Ovary (tissue), 9 donors: Measurements from ENCODE around the gene UBTD1. TPM values are rescaled to one million over a fixed set of nuclear protein-coding genes. Genes with fewer than 3 reads are reported as not detected.

ENCODE experiments used
- DNase-seq, 5 donors: peaks; one replicate each; pipeline ENCODE4 v3.0.0-alpha.2; 2019 to 2020
- H3K27ac ChIP-seq, 2 donors: fragments of 200-600 bp; one replicate each; pipeline versions ENCODE4 v1.5.1 to v1.8.0; 2019 to 2022
- H3K27me3 ChIP-seq: fragments of 200-600 bp; one replicate; pipeline ENCODE4 v1.8.0; 2022
- H3K36me3 ChIP-seq: fragments of 200-600 bp; sonication (generic); one replicate; pipeline ENCODE4 v1.5.1; 2019
- H3K4me1 ChIP-seq: one replicate; pipeline ENCODE4 v1.8.1; 2013; ENCODE audit warnings: mild to moderate bottlenecking, moderate library complexity; ENCODE audit not compliant: insufficient read depth
- H3K4me3 ChIP-seq: fragments of 200-600 bp; sonication (generic); one replicate; pipeline ENCODE4 v1.5.1; 2017
- H3K9me3 ChIP-seq, 2 donors: fragments of 200-600 bp in 1 of 2; sonication (generic) in 1 of 2; one replicate each; pipeline versions ENCODE4 v1.5.1 to v1.8.1; 2013 to 2019; ENCODE audit warnings: mild to moderate bottlenecking in 1 of 2, moderate library complexity in 1 of 2
- EP300 ChIP-seq: sonication (generic); formaldehyde crosslinking; IDR thresholded peaks from one replicate; pipeline ENCODE4 v1.6.1; 2017; ENCODE audit warnings: antibody characterized with exemption
- POLR2A ChIP-seq: fragments of 450-650 bp; IDR thresholded peaks from one replicate; pipeline ENCODE4 v1.6.1; 2017; ENCODE audit warnings: antibody characterized with exemption, mild to moderate bottlenecking, moderate library complexity
- WGBS, 3 donors: extraction: QIAGEN DNeasy Blood & Tissue Kit in 1 of 3; methylation state at CpG; one replicate each; pipeline versions ENCODE4 v1.1.5 to v1.1.7; 2013 to 2017; 5-methylcytosine and 5-hydroxymethylcytosine counted together
- intact Hi-C, 4 donors: fragments of 100-400 bp; cut with DNase I; formaldehyde crosslinking; loops; one replicate each; pipeline versions ENCODE4 v1.11.0 to v1.15.1; 2022 to 2023
- polyA plus RNA-seq, 2 donors: library from polyadenylated mRNA; stranded (reverse); fragments of 200-250 nt in 1 of 2; fragments of 350-450 nt in 1 of 2; fragmentation: Illumina TruSeq in 1 of 2; extraction: RNeasy Lipid Tissue Mini Kit (QIAGEN cat#74804) in 1 of 2; gene quantifications; one replicate each; pipeline ENCODE4 v1.2.3, GENCODE V29; 2013 to 2014
- total RNA-seq, 7 donors: library from RNA; depleted of rRNA in 2 of 7; stranded (reverse); fragments of >200 nt in 2 of 7; fragmentation: NEBNext Ultra II Directional in 3 of 7; extraction: Animal tissue kit (Norgen Biotek cat#: 25700) in 3 of 7; gene quantifications; one replicate each; pipeline versions ENCODE4 v1.1.0 to v1.2.4, GENCODE V29; 2016 to 2023
- TF ChIP-seq, protein P1 (sequence below), 3 donors: fragments of 450-650 bp in 2 of 3; fragments of 200-600 bp in 1 of 3; IDR thresholded peaks; one replicate each; pipeline versions ENCODE4 v1.5.1 to v1.8.0; 2016 to 2022; ENCODE audit warnings: antibody characterized with exemption in 3 of 3, mild to moderate bottlenecking in 1 of 3
- donor health status: DM: no; HTN: no; CAD: no; lungs with moderate emphysema.
- donor health status: DM: no; HTN: no; CAD: no.
- donor health status: Bipolar disorder and iron deficiency.
- donor health status: DM: yes; HTN: yes; CAD: no.
- donor health status: DM: no; HTN: no; CAD: no.
- donor health status: DM: yes; HTN: yes; CAD: no.

Gene UBTD1
- total and polyA plus RNA-seq, 9 donors = 0.20 to 15.2 (median 11.5) TPM

DNA sequence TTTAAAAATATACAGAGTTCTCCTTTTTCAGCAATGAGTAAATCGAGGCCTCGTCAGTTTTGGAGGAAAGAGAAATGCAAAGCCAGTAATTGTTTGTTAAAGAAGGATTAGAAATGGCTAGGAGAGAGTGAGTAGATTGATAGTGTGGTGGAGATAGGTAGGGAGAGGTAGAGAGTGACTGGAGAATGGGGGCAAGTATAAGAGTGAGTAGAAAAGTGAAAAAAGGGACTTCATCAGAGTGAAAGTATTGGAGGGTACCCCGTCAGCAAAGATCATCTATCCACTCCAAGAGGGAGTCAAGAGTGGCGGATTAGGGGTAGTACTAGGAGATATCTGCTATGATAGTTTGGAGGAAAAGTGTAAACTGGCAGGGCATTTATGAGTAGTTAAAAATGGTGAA, 64.6 kb downstream of the UBTD1 start:
- Histone ChIP-seq H3K27me3 (no peaks in the 10 kb centered on the region), H3K4me3 (no peak overlapping the region), H3K27ac (no peak overlapping the region), H3K36me3 (no peaks in the 10 kb centered on the region), H3K9me3 (no peaks in the 10 kb centered on the region), H3K4me1 (no peaks in the 10 kb centered on the region)
- DNase-seq = no peak
- intact Hi-C loops = no loop called here
- 94 to 99% (median 98%) methylated on average over 4 of the region's 4 CpGs for WGBS, 3 donors
- TF ChIP-seq, protein P1, sequence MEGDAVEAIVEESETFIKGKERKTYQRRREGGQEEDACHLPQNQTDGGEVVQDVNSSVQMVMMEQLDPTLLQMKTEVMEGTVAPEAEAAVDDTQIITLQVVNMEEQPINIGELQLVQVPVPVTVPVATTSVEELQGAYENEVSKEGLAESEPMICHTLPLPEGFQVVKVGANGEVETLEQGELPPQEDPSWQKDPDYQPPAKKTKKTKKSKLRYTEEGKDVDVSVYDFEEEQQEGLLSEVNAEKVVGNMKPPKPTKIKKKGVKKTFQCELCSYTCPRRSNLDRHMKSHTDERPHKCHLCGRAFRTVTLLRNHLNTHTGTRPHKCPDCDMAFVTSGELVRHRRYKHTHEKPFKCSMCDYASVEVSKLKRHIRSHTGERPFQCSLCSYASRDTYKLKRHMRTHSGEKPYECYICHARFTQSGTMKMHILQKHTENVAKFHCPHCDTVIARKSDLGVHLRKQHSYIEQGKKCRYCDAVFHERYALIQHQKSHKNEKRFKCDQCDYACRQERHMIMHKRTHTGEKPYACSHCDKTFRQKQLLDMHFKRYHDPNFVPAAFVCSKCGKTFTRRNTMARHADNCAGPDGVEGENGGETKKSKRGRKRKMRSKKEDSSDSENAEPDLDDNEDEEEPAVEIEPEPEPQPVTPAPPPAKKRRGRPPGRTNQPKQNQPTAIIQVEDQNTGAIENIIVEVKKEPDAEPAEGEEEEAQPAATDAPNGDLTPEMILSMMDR (IDR thresholded peaks at IDR 0.05) = no peak
- TF ChIP-seq EP300 (no peak), POLR2A (no peak)

DNA sequence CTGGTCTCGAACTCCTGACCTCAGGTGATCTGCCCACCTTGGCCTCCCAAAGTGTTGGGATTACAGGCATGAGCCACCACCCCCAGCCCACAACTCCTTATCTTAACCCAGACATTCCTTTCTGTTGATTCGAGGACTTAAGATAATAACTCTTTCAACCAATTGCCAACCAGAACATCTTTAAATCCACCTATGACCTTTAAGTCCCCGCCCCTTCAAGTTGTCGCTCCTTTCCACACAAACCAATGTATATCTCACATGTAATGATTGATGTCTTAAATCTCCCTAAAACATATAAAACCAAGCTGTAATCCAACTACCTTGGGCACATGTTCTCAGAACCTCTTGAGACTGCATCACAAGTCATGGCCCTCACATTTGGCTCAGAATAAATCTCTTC, 66.1 kb downstream of the UBTD1 start:
- no peak overlapping the region for H3K27ac ChIP-seq
- intact Hi-C loops = no loop called here
- 78 to 81% (median 80%) methylated on average over 4 of the region's 4 CpGs for WGBS, 3 donors
- H3K4me3 ChIP-seq = no peak overlapping the region
- no peak for TF ChIP-seq EP300
- TF ChIP-seq POLR2A = no peak
- no peaks in the 10 kb centered on the region for H3K9me3 ChIP-seq
- no peaks in the 10 kb centered on the region for H3K36me3 ChIP-seq
- no peak for DNase-seq
- H3K4me1 ChIP-seq = no peaks in the 10 kb centered on the region
- H3K27me3 ChIP-seq = no peaks in the 10 kb centered on the region

DNA sequence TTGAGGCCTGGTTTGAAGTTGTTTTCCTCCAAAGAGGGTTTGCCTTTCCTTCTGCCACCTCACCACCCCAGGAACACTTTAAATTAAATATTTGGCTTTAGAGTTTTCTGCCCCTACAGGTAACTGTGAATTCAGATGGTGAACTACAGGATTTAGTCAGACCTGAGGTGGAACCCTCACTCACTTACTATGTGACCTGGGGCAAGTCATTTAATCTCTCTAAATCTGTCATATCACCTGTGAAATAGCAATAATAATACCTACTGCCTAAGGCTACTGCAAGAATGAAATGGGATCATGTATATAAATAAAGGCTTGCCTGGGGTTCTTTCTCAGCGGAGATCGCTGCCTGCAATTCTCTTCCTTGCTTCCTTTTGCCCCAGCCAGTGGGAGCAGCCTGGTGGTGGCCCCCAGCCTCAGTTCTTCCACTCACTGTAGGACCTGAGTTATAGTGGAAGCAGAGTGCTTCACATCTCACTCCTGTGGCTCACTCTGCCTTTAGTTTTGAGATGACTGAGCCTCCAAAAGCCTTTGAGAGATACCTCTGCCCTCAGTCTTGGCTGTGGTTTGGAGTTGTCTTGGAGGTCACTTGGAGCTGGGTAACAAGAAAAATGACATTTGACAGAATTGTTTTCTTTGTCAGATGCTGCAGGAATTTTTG, 67.7 kb downstream of the UBTD1 start:
- H3K27me3 ChIP-seq = no peaks in the 10 kb centered on the region
- DNase-seq = no peak
- H3K9me3 ChIP-seq = no peaks in the 10 kb centered on the region
- H3K27ac ChIP-seq = no peak overlapping the region
- 98 to 100% (median 98%) methylated on average over 2 of the region's 2 CpGs for WGBS, 3 donors
- H3K4me1 ChIP-seq = no peaks in the 10 kb centered on the region
- no peak for TF ChIP-seq POLR2A
- TF ChIP-seq, protein P1 (IDR thresholded peaks at IDR 0.05) = no peak
- TF ChIP-seq EP300 = no peak
- intact Hi-C loops = no loop called here
- no peaks in the 10 kb centered on the region for H3K36me3 ChIP-seq
- H3K4me3 ChIP-seq = no peak overlapping the region

DNA sequence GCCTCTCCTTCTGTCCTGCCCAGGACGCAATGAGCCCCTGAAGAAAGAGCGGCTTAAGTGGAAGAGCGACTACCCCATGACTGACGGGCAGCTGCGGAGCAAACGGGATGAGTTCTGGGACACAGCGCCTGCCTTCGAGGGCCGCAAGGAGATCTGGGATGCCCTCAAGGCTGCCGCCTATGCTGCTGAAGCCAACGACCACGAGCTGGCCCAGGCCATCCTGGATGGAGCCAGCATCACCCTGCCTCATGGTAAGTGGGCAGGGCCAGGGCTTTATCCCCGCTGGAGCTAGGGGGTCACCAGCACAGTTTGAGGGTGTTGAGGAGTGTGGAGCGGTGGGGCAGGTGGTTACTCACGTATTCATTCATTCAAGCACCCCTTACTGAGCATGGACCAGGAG, 69.2 kb downstream of the UBTD1 start:
- no peak for DNase-seq
- intact Hi-C loops = no loop called here

More for the DNA sequence above, 69.2 kb downstream of the UBTD1 start:
- no peaks in the 10 kb centered on the region for H3K27me3 ChIP-seq
- H3K36me3 ChIP-seq = no peaks in the 10 kb centered on the region
- no peaks in the 10 kb centered on the region for H3K9me3 ChIP-seq
- 91 to 93% (median 93%) methylated on average over 15 of the region's 15 CpGs for WGBS, 3 donors
- no peak overlapping the region for H3K4me3 ChIP-seq
- no peak for TF ChIP-seq EP300
- TF ChIP-seq, protein P1 (IDR thresholded peaks at IDR 0.05) = no peak
- TF ChIP-seq POLR2A = no peak
- H3K27ac ChIP-seq = no peak overlapping the region
- no peaks in the 10 kb centered on the region for H3K4me1 ChIP-seq
